ENCODE results near the gene FAM221B.

DNA sequence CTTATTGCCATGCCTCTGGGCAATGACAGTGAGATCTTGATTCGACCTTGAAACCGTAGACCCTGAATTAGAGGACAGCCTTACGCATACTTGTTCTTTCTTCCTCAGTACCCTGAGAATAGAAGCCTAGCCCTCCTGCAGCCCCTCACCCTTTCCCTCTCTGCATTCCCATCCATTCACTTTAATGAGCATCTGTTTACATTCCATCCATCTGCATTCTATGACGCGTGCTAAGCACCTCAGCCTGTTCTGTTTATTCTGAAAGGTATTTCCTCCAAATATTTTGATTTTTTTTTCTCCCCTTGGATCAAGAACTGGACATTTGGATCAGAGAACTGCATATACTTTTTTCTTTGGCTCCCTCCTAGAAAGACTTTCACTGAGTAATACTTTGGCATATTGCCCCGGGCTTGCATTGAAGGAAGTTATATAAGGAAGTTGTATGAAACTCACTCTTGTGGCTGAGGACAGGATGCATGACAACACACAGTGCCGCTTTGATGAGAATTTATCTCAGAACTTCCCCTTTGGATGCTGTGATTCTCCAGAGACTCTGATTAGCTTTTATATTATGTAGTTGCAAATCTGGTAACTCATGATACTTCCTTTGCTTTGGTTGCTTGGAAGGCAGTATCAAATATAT is 16.2 kb upstream of the FAM221B start:
- TF ChIP-seq, protein P1, sequence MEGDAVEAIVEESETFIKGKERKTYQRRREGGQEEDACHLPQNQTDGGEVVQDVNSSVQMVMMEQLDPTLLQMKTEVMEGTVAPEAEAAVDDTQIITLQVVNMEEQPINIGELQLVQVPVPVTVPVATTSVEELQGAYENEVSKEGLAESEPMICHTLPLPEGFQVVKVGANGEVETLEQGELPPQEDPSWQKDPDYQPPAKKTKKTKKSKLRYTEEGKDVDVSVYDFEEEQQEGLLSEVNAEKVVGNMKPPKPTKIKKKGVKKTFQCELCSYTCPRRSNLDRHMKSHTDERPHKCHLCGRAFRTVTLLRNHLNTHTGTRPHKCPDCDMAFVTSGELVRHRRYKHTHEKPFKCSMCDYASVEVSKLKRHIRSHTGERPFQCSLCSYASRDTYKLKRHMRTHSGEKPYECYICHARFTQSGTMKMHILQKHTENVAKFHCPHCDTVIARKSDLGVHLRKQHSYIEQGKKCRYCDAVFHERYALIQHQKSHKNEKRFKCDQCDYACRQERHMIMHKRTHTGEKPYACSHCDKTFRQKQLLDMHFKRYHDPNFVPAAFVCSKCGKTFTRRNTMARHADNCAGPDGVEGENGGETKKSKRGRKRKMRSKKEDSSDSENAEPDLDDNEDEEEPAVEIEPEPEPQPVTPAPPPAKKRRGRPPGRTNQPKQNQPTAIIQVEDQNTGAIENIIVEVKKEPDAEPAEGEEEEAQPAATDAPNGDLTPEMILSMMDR (IDR thresholded peaks at IDR 0.05): no peak
- TF ChIP-seq POLR2A (IDR thresholded peaks at IDR 0.05) (no peak), POLR2AphosphoS5 (IDR thresholded peaks at IDR 0.05) (peak; percentile 23 to 86 (median 25)), EP300 (IDR thresholded peaks at IDR 0.05) (no peak)

All from stomach (tissue), 4 donors.